HG03457 (cell line): ENCODE data around the gene SGSM2.

Experiments used
- ATAC-seq: cut with Tn5 transposase; IDR thresholded peaks from one replicate; pipeline ENCODE4 v1.9.1; 2021; ENCODE audit warnings: moderate number of reproducible peaks; ENCODE audit not compliant: unreplicated experiment

Gene SGSM2

GRCh38 chr17:2366747-2367494 lies 29.6 kb downstream of the SGSM2 start:
- no peak for ATAC-seq

DNA sequence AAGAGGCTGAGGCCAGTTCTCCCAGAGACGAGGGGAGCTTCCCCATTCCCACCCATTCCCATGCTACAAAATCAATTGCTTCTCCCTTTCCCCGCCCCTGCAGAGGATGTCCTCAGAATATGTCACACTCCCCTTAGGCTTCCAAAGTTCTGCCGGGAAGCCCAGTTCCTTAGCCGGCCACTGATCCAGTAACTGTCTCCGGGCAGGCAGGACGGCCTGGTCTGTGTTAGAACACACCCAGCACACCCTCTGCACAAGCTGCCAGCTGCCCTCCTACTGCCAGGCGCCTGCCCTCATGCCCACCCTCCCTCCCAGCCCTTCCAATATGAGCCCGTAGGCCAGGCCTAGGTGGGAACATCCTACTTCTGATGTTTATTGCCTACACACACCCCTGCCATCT lies 31.1 kb downstream of the SGSM2 start:
- ATAC-seq: no peak

DNA sequence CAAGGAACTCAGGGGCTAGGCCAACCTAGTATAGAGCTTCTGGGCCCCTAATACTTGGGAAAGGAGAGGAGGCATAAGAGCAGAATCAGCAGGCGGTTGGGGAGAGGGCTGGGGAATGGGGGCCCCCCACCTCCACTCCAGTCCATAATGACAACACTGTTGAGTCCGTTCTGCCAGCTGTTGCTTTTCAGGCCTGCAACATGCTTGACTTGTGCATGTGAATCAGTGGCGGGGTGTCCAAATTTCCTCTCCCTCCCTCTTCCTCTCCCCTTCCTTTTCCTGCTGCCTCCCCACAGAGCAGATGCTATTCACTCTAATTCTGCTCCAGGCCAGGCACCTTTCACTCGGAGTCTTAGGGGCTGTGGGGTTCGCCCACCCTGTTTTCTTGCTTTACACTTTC lies 31.7 kb downstream of the SGSM2 start:
- ATAC-seq: no peak

GRCh38 chr17:2369551-2370210 lies 32.4 kb downstream of the SGSM2 start:
- ATAC-seq: no peak

DNA sequence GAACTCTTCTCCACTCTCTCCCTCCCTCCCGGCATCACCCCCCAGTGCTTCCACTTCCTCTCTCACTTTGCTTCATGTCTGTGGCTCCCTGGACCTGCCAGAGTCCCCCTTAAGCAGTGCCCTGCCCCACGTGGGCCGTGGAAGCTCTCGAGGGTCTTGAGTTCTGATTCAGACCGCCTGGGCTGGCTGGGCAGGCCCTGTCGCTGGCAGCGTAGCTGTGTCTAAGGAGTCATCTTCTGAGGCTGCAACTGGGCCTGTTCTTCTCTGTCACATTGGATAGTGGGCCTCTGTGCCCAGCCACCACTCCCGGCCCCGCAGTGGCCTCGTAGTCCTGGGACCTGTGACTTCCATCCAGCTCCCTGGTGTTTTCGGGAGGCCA lies 32.9 kb downstream of the SGSM2 start:
- no peak for ATAC-seq

- ATAC-seq: no peak
These were observed 34.2 kb downstream of the SGSM2 start for GRCh38 chr17:2371183-2372130.

DNA sequence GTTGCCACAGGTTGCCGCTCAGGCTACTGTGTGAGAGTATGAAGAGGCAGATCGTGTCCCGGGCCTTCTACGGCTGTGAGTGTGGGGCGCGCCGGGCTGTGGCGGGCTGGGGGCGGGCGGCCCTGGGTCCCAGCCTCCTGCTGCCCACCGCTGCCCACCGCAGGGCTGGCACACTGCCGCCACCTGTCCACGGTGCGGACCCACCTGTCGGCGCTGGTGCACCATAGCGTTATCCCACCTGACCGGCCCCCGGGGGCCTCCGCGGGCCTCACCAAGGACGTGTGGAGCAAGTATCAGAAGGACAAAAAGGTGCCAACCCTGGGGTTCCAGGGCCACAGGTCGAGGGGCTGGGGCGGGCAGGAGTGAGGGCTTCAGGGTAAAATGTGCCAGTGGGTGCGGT lies 34.9 kb downstream of the SGSM2 start:
- no peak for ATAC-seq

- ATAC-seq: no peak
These were observed 35.4 kb downstream of the SGSM2 start for GRCh38 chr17:2372681-2373080.

- no peak for ATAC-seq
These were observed 35.9 kb downstream of the SGSM2 start for GRCh38 chr17:2373179-2373578.

DNA sequence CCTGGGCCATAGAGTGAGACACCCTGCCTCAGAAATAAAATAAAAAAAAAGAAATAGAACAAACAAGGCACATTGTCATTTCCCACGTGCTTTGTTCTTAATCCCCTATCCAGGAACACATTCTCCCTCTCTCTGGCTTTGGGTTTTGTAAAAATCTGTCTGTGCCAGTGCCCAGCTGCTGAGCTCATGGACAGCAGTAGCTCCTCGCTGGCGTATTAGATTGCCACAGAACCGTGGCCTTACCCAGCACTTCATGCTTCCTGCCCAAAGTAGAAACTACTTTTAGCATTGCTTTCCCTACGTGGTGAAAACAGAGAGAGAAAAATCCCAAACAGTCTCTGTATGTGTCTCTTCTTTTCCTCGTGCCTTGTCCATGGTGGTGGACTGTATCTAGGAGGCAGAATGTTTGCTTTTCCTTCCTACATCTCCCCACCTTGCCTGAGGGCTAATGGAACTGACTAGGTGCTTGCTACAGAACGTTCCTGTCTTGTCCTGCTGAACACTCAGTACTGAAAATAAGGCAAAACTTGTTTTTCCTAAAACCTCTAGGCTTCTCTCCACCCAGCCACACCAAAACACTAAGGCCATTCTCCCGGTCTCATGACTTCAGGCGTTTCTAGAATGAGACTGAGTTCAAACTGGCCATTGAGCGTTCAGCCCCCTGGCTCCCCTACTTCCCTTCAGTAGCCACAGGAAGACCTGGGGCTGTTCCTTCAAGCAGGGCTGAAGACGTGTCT lies 37.4 kb downstream of the SGSM2 start:
- ATAC-seq: no peak

DNA sequence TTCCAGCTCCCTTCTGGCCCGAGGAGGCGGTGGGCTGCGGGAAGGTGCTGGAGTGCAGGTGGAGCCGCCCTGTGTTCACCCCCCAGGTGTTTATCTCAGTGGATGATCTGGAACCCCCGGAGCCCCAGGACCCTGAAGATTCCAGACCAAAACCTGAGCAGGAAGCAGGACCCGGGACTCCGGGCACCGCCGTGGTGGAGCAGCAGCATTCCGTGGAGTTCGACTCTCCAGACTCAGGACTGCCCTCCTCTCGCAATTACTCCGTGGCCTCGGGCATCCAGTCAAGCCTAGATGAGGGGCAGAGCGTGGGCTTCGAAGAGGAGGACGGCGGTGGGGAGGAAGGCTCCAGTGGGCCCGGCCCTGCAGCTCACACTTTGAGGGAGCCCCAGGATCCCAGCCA lies 38.1 kb downstream of the SGSM2 start:
- no peak for ATAC-seq

DNA sequence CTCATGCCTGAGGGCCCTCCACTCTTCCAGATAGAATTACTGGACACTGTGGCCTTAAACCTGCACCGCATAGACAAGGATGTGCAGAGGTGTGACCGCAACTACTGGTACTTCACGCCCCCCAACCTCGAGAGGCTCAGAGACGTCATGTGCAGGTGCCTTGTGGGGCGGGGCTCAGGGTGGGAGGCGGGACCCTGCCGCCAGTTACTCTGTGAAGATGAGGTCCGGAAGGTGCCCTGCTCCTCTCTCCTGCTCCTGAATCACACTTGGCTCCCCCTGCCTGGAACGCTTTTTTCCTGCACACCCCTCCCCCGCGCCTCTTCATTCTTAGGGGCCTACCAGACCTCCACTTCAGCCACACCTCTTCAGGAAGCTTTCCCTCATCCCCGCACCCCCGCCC lies 38.8 kb downstream of the SGSM2 start:
- no peak for ATAC-seq

GRCh38 chr17:2377659-2378058 lies 40.4 kb downstream of the SGSM2 start:
- ATAC-seq: no peak

GRCh38 chr17:2378905-2379304 lies 41.6 kb downstream of the SGSM2 start:
- ATAC-seq: no peak

- ATAC-seq: no peak
These were observed 42.4 kb downstream of the SGSM2 start for GRCh38 chr17:2379489-2380225.

DNA sequence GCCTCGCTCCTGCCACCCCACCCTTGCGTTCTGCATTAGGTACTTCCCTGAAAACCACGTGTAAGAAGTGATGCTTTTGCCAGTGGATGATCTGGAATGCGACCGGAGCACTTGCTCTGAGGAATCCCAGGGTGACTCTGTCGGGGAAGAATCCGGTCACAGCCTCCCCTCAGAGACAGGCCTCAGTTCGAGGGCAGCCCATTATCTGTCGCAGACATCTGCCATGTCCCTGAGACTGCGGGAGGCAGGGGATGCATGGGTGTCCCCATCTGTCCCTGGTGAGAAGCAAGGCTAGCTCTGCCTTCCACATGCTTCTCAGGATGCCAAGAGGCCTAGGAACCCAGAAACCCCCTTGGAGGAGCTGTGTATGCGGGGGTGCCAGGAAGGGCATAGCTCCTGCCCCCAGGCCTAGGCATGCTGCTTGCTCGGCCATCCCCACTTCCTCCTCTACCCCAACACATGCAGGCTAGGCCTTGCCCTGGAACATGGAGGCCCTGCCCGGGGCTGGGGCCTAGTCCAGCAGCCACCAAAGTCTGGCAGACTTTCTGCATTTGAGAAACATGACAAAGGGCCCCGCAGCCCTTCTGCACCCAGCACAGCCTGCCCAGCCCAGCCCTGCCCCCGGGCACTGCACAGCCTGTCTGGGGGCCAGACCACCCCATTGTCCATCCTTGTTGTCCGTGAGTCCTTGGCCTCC lies 43.1 kb downstream of the SGSM2 start:
- ATAC-seq: no peak

DNA sequence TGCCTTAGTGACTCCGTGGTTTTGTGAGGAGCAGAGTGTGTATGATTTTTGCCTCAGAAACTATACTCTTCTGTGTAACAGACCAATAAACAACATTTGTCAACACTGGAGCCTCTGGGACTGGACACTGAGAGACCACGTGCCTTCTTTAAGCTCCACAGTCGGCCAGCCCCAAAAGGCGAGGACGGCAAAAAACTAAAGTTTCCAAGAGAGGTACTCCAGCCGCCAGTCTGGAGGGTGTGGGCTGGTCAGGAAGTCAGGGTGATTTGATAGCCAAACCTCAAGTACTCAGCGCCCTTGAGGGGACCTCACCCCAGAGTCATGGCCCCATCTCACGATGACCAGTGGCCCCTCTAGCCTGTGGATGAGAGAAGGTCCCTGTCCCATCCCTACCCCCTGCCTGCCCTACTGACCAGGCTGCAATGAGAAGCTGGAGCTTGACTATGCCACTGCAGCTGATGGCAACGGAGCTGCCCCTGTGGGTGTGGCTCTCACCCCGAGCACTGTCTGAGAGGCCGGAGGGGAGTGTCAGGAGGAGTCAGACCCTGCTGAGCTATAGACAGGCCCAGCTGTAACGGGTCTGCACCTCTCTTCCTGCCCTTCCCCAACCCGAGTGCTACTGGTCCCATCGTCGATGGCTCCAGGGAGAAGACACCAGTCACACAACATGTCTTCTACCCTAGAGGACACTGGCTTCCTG lies 43.8 kb downstream of the SGSM2 start:
- no peak for ATAC-seq

DNA sequence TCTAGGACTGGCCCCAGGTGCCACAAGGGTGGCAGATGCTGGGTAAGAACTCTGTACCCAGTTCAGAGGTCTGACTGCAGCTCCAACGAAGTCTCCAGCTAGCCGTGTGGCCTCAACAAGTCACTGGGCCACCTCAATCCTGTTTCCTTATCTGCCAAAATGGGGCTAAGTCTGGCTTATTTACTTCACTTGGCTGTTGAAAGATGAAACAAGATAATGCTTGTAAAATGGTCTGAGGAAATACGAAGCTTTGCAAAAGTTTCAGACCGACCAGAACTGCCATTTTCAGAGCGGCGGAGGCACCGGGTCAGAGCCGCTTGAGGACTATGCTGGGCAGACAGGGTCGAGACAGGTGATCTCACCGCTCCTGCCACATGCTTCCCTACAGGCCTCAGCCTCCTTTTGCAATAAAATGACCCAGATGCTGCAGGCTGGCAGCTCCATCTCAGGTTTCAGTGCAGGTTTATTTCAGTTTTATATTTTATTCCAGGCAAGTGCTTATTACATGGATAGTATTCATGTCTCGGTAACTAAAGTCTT lies 46.4 kb downstream of the SGSM2 start:
- no peak for ATAC-seq
